ENCODE results near the gene TCEANC2. TPM values are rescaled to one million over a fixed set of nuclear protein-coding genes. Genes with fewer than 3 reads are reported as not detected.

TCEANC2 gene
- total RNA-seq, 1 experiment from 2014 or later: 3.9 TPM

- in situ Hi-C loops (cut with HindIII; ENCODE audit: low pct_unique_long_range_greater_than_20kb, low sequenced_read_pairs): no loop called here
- DNase-seq (ENCODE audit: low read depth, low spot score): peak; percentile 65
Measured at GRCh38 chr1:54121482-54122134, 68.2 kb downstream of the TCEANC2 start.

DNA sequence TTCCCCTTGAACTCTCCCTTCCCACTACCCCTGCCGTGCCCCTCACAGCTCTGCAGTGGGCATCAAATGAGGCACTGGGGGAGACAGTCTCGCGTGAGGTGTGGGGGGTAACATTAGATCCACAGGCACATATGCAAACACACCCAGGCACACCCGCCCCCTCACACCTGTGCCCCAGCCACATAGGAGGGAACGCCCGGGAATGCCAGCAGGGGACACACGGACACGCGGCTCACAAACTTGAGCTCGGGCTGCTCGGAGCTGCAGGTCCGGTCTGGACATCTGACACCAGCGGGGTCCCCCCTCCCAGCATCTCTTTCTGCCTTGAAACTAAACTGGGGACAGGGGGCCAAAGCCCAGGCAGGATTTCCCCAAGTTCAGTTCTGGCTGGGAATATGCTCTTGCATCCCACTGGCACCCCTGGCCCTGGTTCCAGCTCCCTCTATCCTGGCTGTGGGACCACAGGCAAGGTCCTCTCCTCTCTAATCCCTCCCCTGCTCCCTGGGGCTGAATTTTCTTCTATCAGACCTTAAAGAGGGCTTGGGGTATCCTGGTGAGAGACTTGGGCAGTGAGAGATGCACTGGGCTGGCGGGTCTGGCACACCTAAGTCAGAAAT lies 68.8 kb downstream of the TCEANC2 start:
- in situ Hi-C loops (cut with HindIII; ENCODE audit: low pct_unique_long_range_greater_than_20kb, low sequenced_read_pairs): no loop called here
- no peak for DNase-seq (ENCODE audit: low read depth, low spot score)

GRCh38 chr1:54122992-54123391 lies 69.6 kb downstream of the TCEANC2 start:
- in situ Hi-C loops (cut with HindIII; ENCODE audit: low pct_unique_long_range_greater_than_20kb, low sequenced_read_pairs): no loop called here
- no peak for DNase-seq (ENCODE audit: low read depth, low spot score)

- in situ Hi-C loops (cut with HindIII; ENCODE audit: low pct_unique_long_range_greater_than_20kb, low sequenced_read_pairs): no loop called here
- no peak for DNase-seq (ENCODE audit: low read depth, low spot score)
Measured at GRCh38 chr1:54124472-54124871, 71.1 kb downstream of the TCEANC2 start.

- in situ Hi-C loops (cut with HindIII; ENCODE audit: low pct_unique_long_range_greater_than_20kb, low sequenced_read_pairs): no loop called here
- DNase-seq (ENCODE audit: low read depth, low spot score): no peak
Measured at GRCh38 chr1:54124906-54125305, 71.5 kb downstream of the TCEANC2 start.

- peak; percentile 60 for DNase-seq (ENCODE audit: low read depth, low spot score)
- in situ Hi-C loops (cut with HindIII; ENCODE audit: low pct_unique_long_range_greater_than_20kb, low sequenced_read_pairs): no loop called here
Measured at GRCh38 chr1:54125386-54126070, 72.1 kb downstream of the TCEANC2 start.

GRCh38 chr1:54126271-54126815 lies 72.9 kb downstream of the TCEANC2 start:
- in situ Hi-C loops (cut with HindIII; ENCODE audit: low pct_unique_long_range_greater_than_20kb, low sequenced_read_pairs): no loop called here

DNA sequence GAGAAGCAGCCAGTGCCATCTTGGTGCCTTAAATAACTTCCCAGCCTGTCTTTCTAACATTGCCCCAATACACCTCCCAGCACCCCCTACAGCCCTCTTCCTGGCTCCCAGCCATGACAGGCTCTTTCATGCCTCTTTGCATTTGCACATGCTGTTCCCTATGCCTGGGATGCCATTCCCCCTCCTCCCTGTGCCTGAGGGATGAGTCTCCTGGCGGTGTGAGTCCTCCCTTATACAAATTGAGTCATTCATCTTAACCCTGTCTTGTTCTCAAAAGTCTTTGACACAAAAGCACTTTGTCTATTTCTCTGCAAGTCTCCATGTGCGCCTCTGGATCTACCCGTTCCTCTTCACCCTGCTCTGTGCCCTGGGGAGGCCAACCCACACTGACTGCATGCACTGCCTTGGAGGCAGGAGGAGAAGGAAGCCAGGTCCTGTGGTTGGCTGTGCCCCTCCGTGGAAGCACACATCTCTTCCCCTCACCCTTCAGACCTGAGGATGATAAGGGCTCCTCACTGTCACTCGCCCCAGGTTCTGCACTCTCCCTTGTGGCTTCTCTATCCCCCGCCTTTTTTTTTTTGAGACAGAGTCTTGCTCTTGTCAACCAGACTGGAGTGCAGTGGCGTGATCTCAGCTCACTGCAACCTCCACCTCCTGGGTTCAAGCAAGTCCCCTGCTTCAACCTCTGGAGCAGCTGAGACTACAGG lies 74.3 kb downstream of the TCEANC2 start:
- in situ Hi-C loops (cut with HindIII; ENCODE audit: low pct_unique_long_range_greater_than_20kb, low sequenced_read_pairs): no loop called here
- DNase-seq (ENCODE audit: low read depth, low spot score): peak; percentile 32

More at GRCh38 chr1:54126271-54126815, 72.9 kb downstream of the TCEANC2 start:
- no peak for DNase-seq (ENCODE audit: low read depth, low spot score)

DNA sequence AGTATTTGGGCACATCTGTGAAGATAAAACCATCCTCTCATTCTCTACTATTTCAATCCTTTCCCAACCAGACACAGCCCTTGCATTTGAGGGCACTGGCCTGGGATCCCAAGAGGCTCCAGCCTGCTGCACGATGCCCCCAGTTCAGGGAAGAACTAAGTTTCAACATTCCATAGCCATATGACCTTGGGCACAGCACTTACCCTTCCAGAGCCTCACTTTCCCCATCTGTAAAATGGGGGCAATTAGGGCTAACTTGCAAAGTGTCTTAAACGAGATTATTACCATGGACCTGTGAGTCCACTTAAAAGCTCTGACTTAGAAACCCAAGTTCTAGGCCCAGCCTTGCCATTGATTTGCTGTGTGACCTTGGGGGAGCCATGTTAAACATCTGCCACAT lies 76.5 kb downstream of the TCEANC2 start:
- no peak for DNase-seq (ENCODE audit: low read depth, low spot score)
- in situ Hi-C loops (cut with HindIII; ENCODE audit: low pct_unique_long_range_greater_than_20kb, low sequenced_read_pairs): no loop called here

- in situ Hi-C loops (cut with HindIII; ENCODE audit: low pct_unique_long_range_greater_than_20kb, low sequenced_read_pairs): no loop called here
- no peak for DNase-seq (ENCODE audit: low read depth, low spot score)
Measured at GRCh38 chr1:54131419-54131818, 78.0 kb downstream of the TCEANC2 start.

DNA sequence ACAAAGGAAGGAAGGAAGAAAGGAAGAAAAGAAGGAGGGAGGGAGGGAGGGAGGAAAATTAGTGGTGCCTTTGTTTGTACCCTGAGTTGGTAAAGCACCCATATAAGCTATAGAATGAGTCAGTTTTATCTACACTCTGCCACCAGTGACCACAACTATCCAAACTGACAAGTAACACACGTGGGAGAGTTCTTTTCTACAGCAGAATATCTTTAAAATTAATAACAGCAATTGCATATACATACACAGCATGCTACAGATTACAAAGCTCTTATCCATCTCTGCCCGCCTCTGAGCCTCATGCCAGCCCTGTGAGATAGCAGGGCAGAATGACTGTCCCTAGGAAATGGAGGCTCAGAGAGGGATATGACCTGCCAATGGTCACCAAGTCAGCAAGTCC lies 79.1 kb downstream of the TCEANC2 start:
- in situ Hi-C loops (cut with HindIII; ENCODE audit: low pct_unique_long_range_greater_than_20kb, low sequenced_read_pairs): no loop called here
- no peak for DNase-seq (ENCODE audit: low read depth, low spot score)

DNA sequence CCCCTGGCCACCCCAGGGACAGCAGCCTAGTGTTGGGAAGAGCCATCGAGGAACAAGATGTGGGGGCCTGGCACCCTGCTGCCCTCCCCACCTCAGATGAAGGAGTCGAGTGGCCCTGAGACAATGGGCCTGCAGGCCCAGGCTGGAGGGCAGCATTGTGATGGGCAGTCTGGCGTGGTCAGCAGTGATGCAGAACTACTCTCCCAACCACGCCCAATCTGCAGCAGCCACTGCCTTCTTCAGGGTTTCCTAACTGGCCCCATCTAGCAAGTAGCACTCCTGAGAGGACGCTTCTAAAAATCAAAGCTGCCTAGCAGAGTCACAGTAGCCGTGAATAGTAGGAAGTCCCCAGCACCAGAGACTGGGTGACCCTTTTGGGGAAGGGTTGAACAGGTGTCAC lies 80.9 kb downstream of the TCEANC2 start:
- DNase-seq (ENCODE audit: low read depth, low spot score): no peak
- in situ Hi-C loops (cut with HindIII; ENCODE audit: low pct_unique_long_range_greater_than_20kb, low sequenced_read_pairs): no loop called here

- in situ Hi-C loops (cut with HindIII; ENCODE audit: low pct_unique_long_range_greater_than_20kb, low sequenced_read_pairs): no loop called here
- no peak for DNase-seq (ENCODE audit: low read depth, low spot score)
Measured at GRCh38 chr1:54135436-54136120, 82.2 kb downstream of the TCEANC2 start.

GRCh38 chr1:54136269-54136896 lies 83.0 kb downstream of the TCEANC2 start:
- DNase-seq (ENCODE audit: low read depth, low spot score): no peak
- in situ Hi-C loops (cut with HindIII; ENCODE audit: low pct_unique_long_range_greater_than_20kb, low sequenced_read_pairs): no loop called here

- DNase-seq (ENCODE audit: low read depth, low spot score): no peak
- in situ Hi-C loops (cut with HindIII; ENCODE audit: low pct_unique_long_range_greater_than_20kb, low sequenced_read_pairs): no loop called here
Measured at GRCh38 chr1:54136963-54137533, 83.6 kb downstream of the TCEANC2 start.

DNA sequence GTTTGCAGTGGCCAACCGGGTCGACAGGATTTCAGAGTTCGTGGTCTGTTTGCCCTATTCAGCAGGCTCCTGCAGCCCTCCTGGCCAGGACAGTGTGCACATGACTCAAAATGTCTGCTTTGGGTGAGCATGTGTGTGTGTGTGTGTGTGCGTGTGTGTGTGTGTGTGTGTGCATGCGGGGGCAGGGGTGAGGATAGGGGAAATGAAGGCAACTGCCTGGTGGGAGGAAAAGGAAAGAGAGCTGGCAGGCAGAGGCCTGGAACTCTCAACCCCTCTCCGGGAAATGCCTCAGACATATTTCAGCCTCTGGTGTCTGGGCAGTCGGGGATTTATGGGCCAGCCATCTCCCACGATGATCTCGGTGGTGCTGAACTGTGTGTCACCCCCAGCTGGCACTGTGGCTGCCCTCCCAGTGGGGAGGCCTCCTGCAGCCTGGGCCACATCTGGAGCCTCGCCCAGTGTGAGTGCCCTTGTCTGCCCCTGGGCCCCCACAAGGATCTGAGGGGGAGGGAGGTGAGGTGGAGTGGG lies 84.2 kb downstream of the TCEANC2 start:
- in situ Hi-C loops (cut with HindIII; ENCODE audit: low pct_unique_long_range_greater_than_20kb, low sequenced_read_pairs): no loop called here
- DNase-seq (ENCODE audit: low read depth, low spot score): no peak

- no peak for DNase-seq (ENCODE audit: low read depth, low spot score)
- in situ Hi-C loops (cut with HindIII; ENCODE audit: low pct_unique_long_range_greater_than_20kb, low sequenced_read_pairs): no loop called here
Measured at GRCh38 chr1:54138994-54139393, 85.6 kb downstream of the TCEANC2 start.

All from SK-MEL-5 (cell line).